Right lobe of liver (tissue), 4 donors: Measurements from ENCODE around the gene UVSSA.

Experiments
- CTCF ChIP-seq, 4 donors: fragments of 200-600 bp in 3 of 4; fragments of 450-650 bp in 1 of 4; IDR thresholded peaks; one replicate each; pipeline versions ENCODE4 v1.5.1 to v1.8.0; 2016 to 2022; ENCODE audit warnings: antibody characterized with exemption in 4 of 4, mild to moderate bottlenecking in 2 of 4
- POLR2A ChIP-seq: fragments of 450-650 bp; IDR thresholded peaks from one replicate; pipeline ENCODE4 v1.6.1; 2017; ENCODE audit warnings: antibody characterized with exemption, mild to moderate bottlenecking
- donor health status: DM: no; HTN: no; CAD: no.
- donor health status: DM: no; HTN: no; CAD: no.
- donor health status: DM: no; HTN: yes; CAD: no.

GRCh38 chr4:1359144-1359501 lies 12.1 kb downstream of the UVSSA start:
- TF ChIP-seq CTCF (IDR thresholded peaks at IDR 0.05) (no peak), POLR2A (no peak)
